Endothelial cell of umbilical vein (primary cell): ENCODE measurements around the gene ISG15. TPM values are rescaled to one million over a fixed set of nuclear protein-coding genes. Genes with fewer than 3 reads are reported as not detected.

Experiments
- BruUV-seq: library from RNA; stranded (reverse); fragments of 400-500 nt; replicated peaks from 2 replicates; lab custom pipeline; 2021; lab: Mats Ljungman, UMichigan
- CTCF ChIA-PET: fragments of 300-600, 350-600 bp; sonication (Branson Sonifier 250); formaldehyde crosslinking; loops from one replicate; lab custom pipeline; 2021; ENCODE audit warnings: antibody characterized with exemption, inconsistent platforms; lab: Charles Lee
- POLR2A ChIA-PET: fragments of 300-600, 350-600 bp; sonication (Branson Sonifier 250); formaldehyde crosslinking; loops from one replicate; lab custom pipeline; 2021; ENCODE audit warnings: antibody characterized with exemption, inconsistent platforms; lab: Charles Lee
- DNase-seq: peaks from one replicate; pipeline ENCODE4 v3.0.0-alpha.2; 2011; ENCODE audit warnings: low read depth, low spot score
- FAIRE-seq: peaks from 2 replicates; lab custom pipeline; 2011; peaks lifted over from hg19 to GRCh38; lab: Jason Lieb, UNC
- H2AFZ ChIP-seq: 2 replicates; pipeline ENCODE4 v1.6.0; 2012; ENCODE audit warnings: low read depth, low read length, control low read depth, inconsistent platforms
- H3K27ac ChIP-seq: 2 replicates; pipeline ENCODE4 v1.5.1; 2011; ENCODE audit warnings: low read depth, mild to moderate bottlenecking, control low read depth, low read length, moderate library complexity; ENCODE audit not compliant: insufficient read depth
- H3K27me3 ChIP-seq, 2 experiments: 2 replicates each; pipeline versions ENCODE4 v1.6.0 to v1.6.1; 2011; ENCODE audit warnings: low read length in 2 of 2, mixed read lengths in 1 of 2; ENCODE audit not compliant: control insufficient read depth in 2 of 2, insufficient read depth in 2 of 2
- H3K36me3 ChIP-seq, 2 experiments: 2 replicates in 1 of 2; 3 replicates in 1 of 2; pipeline ENCODE4 v1.5.1; 2011; ENCODE audit warnings: low read length in 2 of 2, mild to moderate bottlenecking in 1 of 2, moderate library complexity in 1 of 2; ENCODE audit not compliant: control insufficient read depth in 2 of 2, insufficient read depth in 2 of 2; ENCODE audit errors: extremely low read depth in 1 of 2
- H3K4me1 ChIP-seq: 3 replicates; pipeline ENCODE4 v1.5.1; 2011; ENCODE audit warnings: mild to moderate bottlenecking, low read length; ENCODE audit not compliant: control insufficient read depth, insufficient read depth; ENCODE audit errors: extremely low read depth
- H3K4me2 ChIP-seq: 2 replicates; pipeline ENCODE4 v1.6.1; 2011; ENCODE audit warnings: low read length, control low read depth, mixed read lengths; ENCODE audit not compliant: insufficient read depth
- H3K4me3 ChIP-seq, 3 experiments: fragments of 200-600 bp in 1 of 3; sonication (generic), shearing (Covaris generic) in 1 of 3; replicated peaks in 1 of 3; 2 replicates each; pipeline ENCODE4 v1.5.1; 2011 to 2016; ENCODE audit warnings: control low read depth in 3 of 3, low read length in 3 of 3, mild to moderate bottlenecking in 2 of 3, inconsistent platforms in 1 of 3, low read depth in 1 of 3, moderate library complexity in 1 of 3; ENCODE audit not compliant: insufficient read depth in 1 of 3
- H3K79me2 ChIP-seq: 2 replicates; pipeline ENCODE4 v1.6.0; 2012; ENCODE audit warnings: low read length, inconsistent platforms; ENCODE audit not compliant: control insufficient read depth, insufficient read depth
- H3K9ac ChIP-seq: replicated peaks from 2 replicates; pipeline ENCODE3; 2011; ENCODE audit warnings: low read length, control low read depth; ENCODE audit not compliant: insufficient read depth; ENCODE audit errors: extremely low read depth
- H3K9me1 ChIP-seq: replicated peaks from 3 replicates; pipeline ENCODE4 v1.6.0; 2011; ENCODE audit warnings: mild to moderate bottlenecking, low read length; ENCODE audit not compliant: control insufficient read depth, insufficient read depth; ENCODE audit errors: extremely low read depth
- H3K9me3 ChIP-seq: replicated peaks from 2 replicates; pipeline ENCODE4 v1.5.1; 2012; ENCODE audit warnings: low read length, inconsistent platforms; ENCODE audit not compliant: control insufficient read depth, insufficient read depth
- H4K20me1 ChIP-seq: replicated peaks from 2 replicates; pipeline ENCODE3; 2011; ENCODE audit warnings: mild to moderate bottlenecking, low read length; ENCODE audit not compliant: control insufficient read depth, insufficient read depth; ENCODE audit errors: extremely low read depth
- CTCF ChIP-seq, 2 donors: IDR thresholded peaks; 1 replicate in 1 of 2; 2 replicates in 1 of 2; pipeline ENCODE4 v1.5.1; 2011; ENCODE audit warnings: low read length in 2 of 2, mild to moderate bottlenecking in 2 of 2, moderate library complexity in 2 of 2, control low read depth in 1 of 2, inconsistent platforms in 1 of 2, low read depth in 1 of 2; ENCODE audit not compliant: insufficient read depth in 1 of 2; ENCODE audit errors: extremely low read depth in 1 of 2
- EZH2 ChIP-seq: IDR thresholded peaks from 2 replicates; pipeline ENCODE4 v1.6.1; 2012; ENCODE audit warnings: borderline replicate concordance, low read depth, mild to moderate bottlenecking, moderate library complexity, low read length, inconsistent platforms; ENCODE audit not compliant: severe bottlenecking
- FOS ChIP-seq: IDR thresholded peaks from 2 replicates; pipeline ENCODE4 v1.6.1; 2011; ENCODE audit warnings: mild to moderate bottlenecking, low read length, moderate library complexity, borderline replicate concordance; ENCODE audit not compliant: insufficient read depth
- GATA2 ChIP-seq: IDR thresholded peaks from 2 replicates; pipeline ENCODE4 v1.7.0; 2011; ENCODE audit warnings: low read depth, mild to moderate bottlenecking, moderate library complexity, mixed read lengths, low read length; ENCODE audit not compliant: insufficient read length, insufficient read depth
- JUN ChIP-seq: IDR thresholded peaks from 2 replicates; pipeline ENCODE4 v1.6.1; 2011; ENCODE audit warnings: borderline replicate concordance, low read depth; ENCODE audit not compliant: insufficient read length, insufficient read depth
- MYC ChIP-seq: IDR thresholded peaks from one replicate; pipeline ENCODE4 v1.6.1; 2011; ENCODE audit warnings: mild to moderate bottlenecking, low read depth, low read length
- POLR2A ChIP-seq: IDR thresholded peaks from 2 replicates; pipeline ENCODE4 v1.6.1; 2012; ENCODE audit warnings: low read depth, mild to moderate bottlenecking, control low read depth, low read length
- POLR2AphosphoS5 ChIP-seq: IDR thresholded peaks from 2 replicates; pipeline ENCODE4 v1.6.1; 2012; ENCODE audit warnings: low read depth, mild to moderate bottlenecking, control low read depth, low read length, moderate library complexity; ENCODE audit not compliant: insufficient read depth
- dilution Hi-C: fragments of 300-500 bp; cut with MboI; formaldehyde crosslinking; loops from one replicate; pipeline ENCODE4 v1.15.0; 2019; ENCODE audit warnings: low sequenced_read_pairs; ENCODE audit not compliant: extremely low pct_ligation_motif_present
- intact Hi-C: fragments of 100-400 bp; cut with micrococcal nuclease; formaldehyde crosslinking; loops from one replicate; pipeline ENCODE4 v1.10.0; 2022
- polyA plus RNA-seq, 4 experiments: library from polyadenylated mRNA; depleted of rRNA in 3 of 4; stranded (reverse) in 3 of 4; unstranded in 1 of 4; fragments of >200 nt; gene quantifications; 2 replicates each; pipeline versions ENCODE4 v1.2.1 to v1.2.3, GENCODE V29; 2011 to 2012; ENCODE audit warnings: missing spikeins in 1 of 4
- total RNA-seq: library from RNA; stranded (reverse); gene quantifications from 2 replicates; pipeline ENCODE4 v1.2.3, GENCODE V29; 2021
- TF ChIP-seq, protein P1 (sequence below): IDR thresholded peaks from 2 replicates; pipeline ENCODE4 v1.6.1; 2011; ENCODE audit not compliant: insufficient read depth, insufficient read length

The ISG15 gene
- total and polyA plus RNA-seq, 2 donors (not counting 3 experiments of a cell fraction or from before 2014, with no cell fraction given) = 44.6 to 154 TPM

DNA sequence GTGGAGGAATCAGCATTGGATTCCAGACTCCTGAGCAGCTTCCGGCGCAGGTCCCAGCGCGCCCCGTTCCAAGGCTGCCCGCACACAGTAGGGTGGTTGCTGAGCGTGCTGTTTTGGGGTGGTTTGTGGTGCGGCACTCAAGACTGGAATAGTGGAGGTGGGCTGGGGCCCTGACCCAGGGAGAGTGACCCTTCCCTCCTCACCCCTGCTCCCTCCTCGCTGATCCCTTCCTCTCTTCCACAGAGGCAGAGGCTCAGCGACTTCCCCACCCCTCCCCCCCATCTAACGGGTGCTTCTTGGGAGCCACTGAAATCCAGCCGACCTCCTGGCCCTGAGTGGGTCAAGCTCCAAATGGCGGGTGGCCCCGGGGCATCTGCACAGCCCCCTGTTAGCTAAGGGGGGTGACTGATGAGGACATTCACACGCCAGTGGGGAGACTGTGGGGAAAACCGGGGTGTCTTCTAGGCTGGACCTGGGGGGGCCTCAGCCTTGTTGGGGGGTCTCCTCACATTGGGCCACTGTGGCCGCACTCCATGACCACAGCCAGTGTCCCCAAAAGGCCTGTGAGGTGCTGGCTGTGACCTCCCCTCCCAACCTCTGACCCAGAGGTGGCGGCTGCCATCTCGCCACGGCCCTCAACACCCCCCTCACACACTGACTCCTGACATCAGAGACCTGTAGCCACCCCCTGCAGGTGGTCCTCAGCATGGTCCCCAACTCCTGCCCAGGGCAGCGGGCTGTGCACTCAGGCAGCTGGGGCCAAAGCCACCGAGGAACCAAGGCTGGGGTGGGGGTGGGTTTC lies 9.5 kb upstream of the ISG15 start:
- dilution Hi-C loops = no loop called here
- no peaks in the 10 kb centered on the region for H4K20me1 ChIP-seq
- ChIA-PET CTCF (interaction anchor here (1.2 to 5.7 kb wide), 4 partner anchors 10 to 60 kb away, joined by 3 to 41 read pairs (median 8); partner anchors contain the start of gene ISG15), POLR2A (no interaction called here)
- no peak overlapping the region for H3K9ac ChIP-seq
- no peak overlapping the region for H3K27ac ChIP-seq
- H3K4me2 ChIP-seq = no peak overlapping the region
- H3K9me1 ChIP-seq = no peaks in the 10 kb centered on the region
- H3K4me3 ChIP-seq = no peak overlapping the region
- TF ChIP-seq GATA2 (no peak), MYC (no peak), POLR2A (no peak), EZH2 (no peak), POLR2AphosphoS5 (no peak), JUN (no peak)
- H3K4me1 ChIP-seq = peaks cover 21% of the 10 kb centered on the region
- no peak overlapping the region for H2AFZ ChIP-seq
- H3K79me2 ChIP-seq = no peaks in the 10 kb centered on the region
- no peaks in the 10 kb centered on the region for H3K9me3 ChIP-seq
- intact Hi-C loops = no loop called here
- DNase-seq (no peak), FAIRE-seq (no peak)
- H3K36me3 ChIP-seq = no peaks in the 10 kb centered on the region
- H3K27me3 ChIP-seq = peaks cover 0 to 7% of the 10 kb centered on the region in 2 experiments
- BruUV-seq = no TSS peak

DNA sequence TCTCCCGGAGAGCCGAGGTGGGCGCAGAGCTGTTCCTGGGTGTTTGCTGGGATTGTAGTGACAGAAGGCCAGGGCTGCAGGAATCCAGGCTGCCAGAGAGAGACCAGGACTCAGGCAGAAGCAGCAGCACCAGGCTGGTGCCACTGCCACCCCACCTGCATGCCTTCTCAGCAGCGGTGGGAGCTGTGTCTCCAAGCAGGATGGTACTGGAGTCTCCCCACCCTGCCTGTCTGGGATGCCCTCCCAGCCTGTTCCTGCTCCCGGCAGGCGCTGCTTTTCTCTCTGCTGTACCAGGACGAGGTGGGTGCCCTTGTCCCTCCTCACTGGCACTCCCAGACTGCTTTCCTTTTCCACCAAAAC lies 8.9 kb upstream of the ISG15 start:
- no peaks in the 10 kb centered on the region for H3K79me2 ChIP-seq
- no peak overlapping the region for H3K27ac ChIP-seq
- H3K36me3 ChIP-seq = no peaks in the 10 kb centered on the region
- no peaks in the 10 kb centered on the region for H3K9me3 ChIP-seq
- no peak for FAIRE-seq
- intact Hi-C loops (no loop called here), dilution Hi-C loops (no loop called here)
- CTCF ChIA-PET = interaction anchor here (1.2 to 5.7 kb wide), 3 partner anchors 10 to 60 kb away, joined by 4 to 41 read pairs (median 12); partner anchors contain the start of gene ISG15
- peaks cover 0 to 2% of the 10 kb centered on the region in 2 experiments for H3K27me3 ChIP-seq
- BruUV-seq = no TSS peak
- TF ChIP-seq FOS (no peak), JUN (no peak), MYC (no peak), EZH2 (no peak), CTCF (IDR thresholded peaks at IDR 0.05; ENCODE audit: extremely low read depth in 1 of 2, insufficient read depth in 1 of 2, low read depth in 1 of 2, low read length in 2 of 2) (no peak), POLR2A (no peak), POLR2AphosphoS5 (no peak), GATA2 (no peak)
- TF ChIP-seq, protein P1, sequence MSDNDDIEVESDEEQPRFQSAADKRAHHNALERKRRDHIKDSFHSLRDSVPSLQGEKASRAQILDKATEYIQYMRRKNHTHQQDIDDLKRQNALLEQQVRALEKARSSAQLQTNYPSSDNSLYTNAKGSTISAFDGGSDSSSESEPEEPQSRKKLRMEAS = no peak
- H3K4me3 ChIP-seq = no peak overlapping the region
- no peak overlapping the region for H2AFZ ChIP-seq
- H3K9me1 ChIP-seq = no peaks in the 10 kb centered on the region
- no peaks in the 10 kb centered on the region for H4K20me1 ChIP-seq
- DNase-seq = no peak
- POLR2A ChIA-PET = no interaction called here
- peaks cover 16% of the 10 kb centered on the region for H3K4me1 ChIP-seq
- no peak overlapping the region for H3K4me2 ChIP-seq
- H3K9ac ChIP-seq = no peak overlapping the region
